H1 (cell line): ENCODE results near the gene FARSB. TPM values are rescaled to one million over a fixed set of nuclear protein-coding genes. Genes with fewer than 3 reads are reported as not detected.

Experiments
- CTCF ChIA-PET: fragments of 300-600 bp; sonication (Branson Sonifier 250); formaldehyde crosslinking; loops from one replicate; lab custom pipeline; 2021; ENCODE audit not compliant: partially characterized antibody; lab: Charles Lee
- POLR2A ChIA-PET: fragments of 300-600 bp; sonication (Branson Sonifier 250); formaldehyde crosslinking; loops from one replicate; lab custom pipeline; 2021; ENCODE audit warnings: inconsistent platforms; ENCODE audit not compliant: partially characterized antibody; lab: Charles Lee
- DNase-seq, 2 experiments: peaks; one replicate each; pipeline versions ENCODE4 v3.0.0 to v3.0.0-alpha.2; 2010 to 2022; ENCODE audit warnings: low spot score in 2 of 2, low read depth in 1 of 2, mixed read lengths in 1 of 2
- FAIRE-seq: peaks from 2 replicates; lab custom pipeline; 2011; peaks lifted over from hg19 to GRCh38; lab: Jason Lieb, UNC
- H2AFZ ChIP-seq: 2 replicates; pipeline ENCODE4 v1.8.1; 2012; ENCODE audit warnings: low read length, inconsistent platforms
- H2AK5ac ChIP-seq: 2 replicates; pipeline ENCODE4 v1.6.1; 2013; ENCODE audit warnings: low read depth, low read length
- H2BK120ac ChIP-seq: replicated peaks from 2 replicates; pipeline ENCODE3; 2013; ENCODE audit warnings: low read depth, low read length, inconsistent platforms
- H2BK12ac ChIP-seq: 2 replicates; pipeline ENCODE4 v1.6.1; 2013; ENCODE audit warnings: low read depth, low read length
- H2BK15ac ChIP-seq: 2 replicates; pipeline ENCODE4 v1.6.1; 2013; ENCODE audit warnings: low read length
- H2BK20ac ChIP-seq: 2 replicates; pipeline ENCODE4 v1.6.1; 2013; ENCODE audit warnings: low read length
- H2BK5ac ChIP-seq: 2 replicates; pipeline ENCODE4 v1.6.1; 2013; ENCODE audit warnings: low read depth, low read length
- H3K14ac ChIP-seq: 2 replicates; pipeline ENCODE4 v1.6.1; 2013; ENCODE audit warnings: inconsistent platforms; ENCODE audit not compliant: insufficient read length
- H3K18ac ChIP-seq: 2 replicates; pipeline ENCODE4 v1.6.1; 2013; ENCODE audit warnings: low read length; ENCODE audit errors: extremely low read depth
- H3K23ac ChIP-seq: 2 replicates; pipeline ENCODE4 v1.6.1; 2013; ENCODE audit warnings: inconsistent platforms; ENCODE audit not compliant: insufficient read length
- H3K23me2 ChIP-seq: 2 replicates; pipeline ENCODE4 v1.6.1; 2013; ENCODE audit warnings: low read depth, low read length
- H3K27ac ChIP-seq: 2 replicates; pipeline ENCODE4 v1.6.1; 2011; ENCODE audit warnings: low read depth, low read length, inconsistent platforms
- H3K27me3 ChIP-seq, 4 experiments: replicated peaks in 1 of 4; 1 replicate in 1 of 4; 2 replicates in 3 of 4; pipeline versions ENCODE4 v1.6.1 to v1.8.1; 2011 to 2013; ENCODE audit warnings: low read length in 3 of 4, mild to moderate bottlenecking in 3 of 4, inconsistent platforms in 2 of 4, mixed read lengths in 2 of 4, moderate library complexity in 1 of 4; ENCODE audit not compliant: control insufficient read depth in 3 of 4, insufficient read depth in 3 of 4; ENCODE audit errors: extremely low read depth in 1 of 4
- H3K36me3 ChIP-seq, 4 experiments: 2 replicates each; pipeline versions ENCODE4 v1.6.1 to v1.8.1; 2011 to 2013; ENCODE audit warnings: mild to moderate bottlenecking in 4 of 4, low read length in 3 of 4, moderate library complexity in 2 of 4, control low read depth in 1 of 4, inconsistent platforms in 1 of 4; ENCODE audit not compliant: insufficient read depth in 4 of 4, control insufficient read depth in 2 of 4
- H3K4ac ChIP-seq: replicated peaks from 2 replicates; pipeline ENCODE3; 2013; ENCODE audit warnings: low read length, low read depth, mixed read lengths, inconsistent platforms; ENCODE audit not compliant: insufficient read length
- H3K4me1 ChIP-seq, 4 experiments: replicated peaks in 1 of 4; 1 replicate in 1 of 4; 2 replicates in 3 of 4; pipeline versions ENCODE4 v1.6.1 to v1.8.1; 2011 to 2013; ENCODE audit warnings: low read length in 3 of 4, inconsistent platforms in 2 of 4, mixed read lengths in 1 of 4; ENCODE audit not compliant: insufficient read depth in 4 of 4, control insufficient read depth in 3 of 4
- H3K4me2 ChIP-seq, 2 experiments: 2 replicates each; pipeline versions ENCODE4 v1.6.1 to v1.8.1; 2011 to 2013; ENCODE audit warnings: low read depth in 2 of 2, low read length in 2 of 2, control low read depth in 1 of 2, inconsistent platforms in 1 of 2, mild to moderate bottlenecking in 1 of 2; ENCODE audit not compliant: insufficient read depth in 1 of 2
- H3K4me3 ChIP-seq, 4 experiments: fragments of 200-600, 300-600 bp in 1 of 4; sonication (generic), shearing (Covaris generic), sonication (Bioruptor Twin) in 1 of 4; 2 replicates each; pipeline versions ENCODE4 v1.5.1 to v1.8.1; 2011 to 2016; ENCODE audit warnings: low read length in 4 of 4, low read depth in 3 of 4, control low read depth in 2 of 4, inconsistent platforms in 2 of 4, mild to moderate bottlenecking in 2 of 4, mixed read lengths in 1 of 4, moderate library complexity in 1 of 4; ENCODE audit not compliant: insufficient read depth in 2 of 4; ENCODE audit errors: extremely low read depth in 1 of 4
- H3K56ac ChIP-seq: replicated peaks from 2 replicates; pipeline ENCODE3; 2013; ENCODE audit warnings: low read depth, mild to moderate bottlenecking, mixed read lengths, low read length, inconsistent platforms; ENCODE audit not compliant: insufficient read length
- H3K79me1 ChIP-seq: 2 replicates; pipeline ENCODE4 v1.6.1; 2013; ENCODE audit warnings: low read depth, low read length, control low read depth
- H3K79me2 ChIP-seq, 2 experiments: 2 replicates each; pipeline versions ENCODE4 v1.6.1 to v1.8.1; 2012 to 2013; ENCODE audit warnings: low read length in 2 of 2, mild to moderate bottlenecking in 2 of 2, inconsistent platforms in 1 of 2; ENCODE audit not compliant: insufficient read depth in 2 of 2, control insufficient read depth in 1 of 2
- H3K9ac ChIP-seq, 4 experiments: replicated peaks in 1 of 4; 1 replicate in 1 of 4; 2 replicates in 3 of 4; pipeline versions ENCODE4 v1.6.1 to v1.8.1; 2011 to 2013; ENCODE audit warnings: low read depth in 3 of 4, low read length in 3 of 4, control low read depth in 2 of 4, mild to moderate bottlenecking in 2 of 4, moderate library complexity in 2 of 4, inconsistent platforms in 1 of 4; ENCODE audit errors: extremely low read depth in 1 of 4
- H3K9me3 ChIP-seq, 2 experiments: 2 replicates each; pipeline versions ENCODE4 v1.6.1 to v1.8.1; 2012 to 2013; ENCODE audit warnings: mild to moderate bottlenecking in 2 of 2, moderate library complexity in 2 of 2, control low read depth in 1 of 2, inconsistent platforms in 1 of 2, low read depth in 1 of 2, low read length in 1 of 2, mixed read lengths in 1 of 2; ENCODE audit not compliant: insufficient read depth in 2 of 2
- H4K20me1 ChIP-seq, 2 experiments: replicated peaks in 1 of 2; 2 replicates each; pipeline versions ENCODE3 to v1.8.1; 2011 to 2013; ENCODE audit warnings: inconsistent platforms in 2 of 2, low read length in 2 of 2, mild to moderate bottlenecking in 1 of 2; ENCODE audit not compliant: insufficient read depth in 2 of 2, control insufficient read depth in 1 of 2
- H4K5ac ChIP-seq: 2 replicates; pipeline ENCODE4 v1.6.1; 2013; ENCODE audit warnings: low read length, low read depth, mixed read lengths, inconsistent platforms; ENCODE audit not compliant: insufficient read length
- H4K8ac ChIP-seq: 2 replicates; pipeline ENCODE4 v1.8.0; 2013; ENCODE audit warnings: mild to moderate bottlenecking, moderate library complexity, low read length, inconsistent platforms; ENCODE audit not compliant: insufficient read depth; ENCODE audit errors: extremely low read depth
- H4K91ac ChIP-seq: replicated peaks from 2 replicates; pipeline ENCODE3; 2013; ENCODE audit warnings: low read length, mixed read lengths, inconsistent platforms; ENCODE audit not compliant: insufficient read length
- CBX5 ChIP-seq: fragments of 300-800, 300-1000 bp; sonication (generic); IDR thresholded peaks from 2 replicates; pipeline ENCODE4 v1.7.1; 2016; ENCODE audit warnings: antibody characterized with exemption, low read length, low read depth
- HDAC2 ChIP-seq, 2 experiments: fragments of 300-600 bp in 1 of 2; sonication (generic) in 1 of 2; IDR thresholded peaks; 2 replicates each; pipeline ENCODE4 v1.6.1; 2011 to 2012; ENCODE audit warnings: low read depth in 2 of 2, low read length in 2 of 2, mild to moderate bottlenecking in 2 of 2, moderate library complexity in 2 of 2, borderline replicate concordance in 1 of 2, inconsistent platforms in 1 of 2
- WGBS, 2 experiments: shearing (Covaris generic) in 1 of 2; methylation state at CpG; one replicate each; pipeline versions ENCODE4 v1.1.6 to v1.1.7; 2013 to 2015; ENCODE audit warnings: low lambda C conversion rate in 2 of 2, mixed read lengths in 2 of 2, inconsistent platforms in 1 of 2, low coverage in 1 of 2, missing lambda C conversion rate in 1 of 2; ENCODE audit not compliant: insufficient replicate concordance in 2 of 2, insufficient coverage in 1 of 2, insufficient read length in 1 of 2; ENCODE audit errors: extremely low coverage in 1 of 2, missing lambda C conversion rate in 1 of 2; 5-methylcytosine and 5-hydroxymethylcytosine counted together
- polyA plus RNA-seq, 7 experiments: library from polyadenylated mRNA; depleted of rRNA in 3 of 7; stranded (reverse) in 5 of 7; unstranded in 2 of 7; fragments of >200 nt in 5 of 7; fragments of 200-250 nt in 2 of 7; gene quantifications; 1 replicate in 5 of 7; 2 replicates in 1 of 7; 4 replicates in 1 of 7; pipeline versions ENCODE4 v1.2.1 to v1.2.3, GENCODE V29; 2011 to 2013; ENCODE audit warnings: missing spikeins in 2 of 7, mixed read lengths in 2 of 7
- total RNA-seq: library from RNA; stranded (reverse); fragmentation: NEBNext Ultra II Directional; extraction: Animal tissue kit (Norgen Biotek cat#: 25700); gene quantifications from 2 replicates; pipeline ENCODE4 v1.2.1, GENCODE V29; 2021

The FARSB gene
- total and polyA plus RNA-seq, 2 of the 8 experiments (the other 6 are each of a cell fraction or from before 2014, with no cell fraction given): 21.0 to 37.9 TPM

DNA sequence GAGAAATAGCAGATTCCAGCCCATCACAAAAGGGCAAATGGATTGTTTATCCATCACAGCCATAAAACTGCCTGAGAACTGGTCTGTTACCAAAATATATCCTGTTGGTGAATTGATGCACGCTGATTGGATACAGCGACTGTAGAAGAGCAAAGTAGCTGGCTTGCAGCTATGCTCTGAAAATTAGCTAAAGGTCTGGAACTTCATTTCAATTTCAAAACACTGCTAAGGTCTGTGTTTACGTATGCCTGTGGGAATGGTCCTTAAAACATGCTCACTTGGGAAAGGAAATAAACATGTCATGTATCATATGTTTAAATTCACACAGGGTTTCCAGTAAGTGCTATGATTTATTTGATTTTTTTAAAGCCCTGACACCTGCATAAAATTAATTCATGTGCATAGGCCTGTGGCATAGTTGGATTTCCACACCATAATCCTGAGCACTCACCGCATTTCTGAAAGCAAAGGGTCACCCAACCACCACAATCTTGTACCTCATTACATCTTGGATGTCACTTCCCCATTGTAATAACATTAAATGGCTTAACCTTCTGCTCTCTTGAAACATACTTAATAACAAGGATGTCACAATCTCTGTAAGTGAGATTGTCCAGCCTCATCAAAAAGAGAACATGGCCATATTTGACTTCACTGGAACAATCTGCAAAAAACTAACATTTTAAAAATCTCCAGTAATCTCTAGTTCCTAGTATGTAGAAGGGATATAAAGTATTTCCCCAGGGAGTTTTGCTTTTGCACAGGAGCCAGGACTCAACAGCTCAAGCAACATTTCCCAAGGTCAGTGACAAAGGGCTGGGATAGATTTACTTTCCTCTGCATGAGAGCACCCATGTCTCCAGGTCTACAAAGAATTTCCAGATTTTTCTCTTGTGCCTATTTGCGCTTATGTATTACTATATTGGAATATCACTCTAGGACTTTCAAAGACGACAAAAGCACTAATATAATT lies 109.8 kb downstream of the FARSB start:
- Histone ChIP-seq H3K23ac (no peak overlapping the region), H3K79me1 (no peaks in the 10 kb centered on the region), H3K79me2 (no peaks in the 10 kb centered on the region), H4K91ac (no peak overlapping the region), H3K36me3 (no peaks in the 10 kb centered on the region), H2BK15ac (no peak overlapping the region), H3K4me1 (peaks cover 0 to 7% (median 3%) of the 10 kb centered on the region in 4 experiments; a peak in 3 of 7 replicates), H3K4ac (no peak overlapping the region), H2BK5ac (no peak overlapping the region), H2BK12ac (no peak overlapping the region), H3K27ac (no peak overlapping the region), H2BK20ac (no peak overlapping the region), H3K4me3 (no peak overlapping the region), H3K4me2 (no peak overlapping the region), H2BK120ac (no peak overlapping the region), H3K18ac (no peak overlapping the region), H3K9me3 (no peaks in the 10 kb centered on the region), H3K23me2 (no peaks in the 10 kb centered on the region)
- WGBS, 2 experiments: 79% methylated on average over 6 of the region's 6 CpGs; no CpG with 5 or more reads in 1 of the 2 experiments
- CTCF ChIA-PET: interaction anchor here (0.7 to 2.4 kb wide), 4 partner anchors 8 to 508 kb away, joined by 3 to 10 read pairs (median 4); no protein-coding TSS in a partner anchor
- TF ChIP-seq CBX5 (no peak), HDAC2 (IDR thresholded peaks at IDR 0.05; ENCODE audit: borderline replicate concordance in 1 of 2, low read depth in 2 of 2, low read length in 2 of 2) (no peak)
- TF ChIP-seq, all 59 proteins: peak for 0
- Histone ChIP-seq H3K14ac (no peak overlapping the region), H4K8ac (no peak overlapping the region), H3K27me3 (no peaks in the 10 kb centered on the region), H2AFZ (no peak overlapping the region), H2AK5ac (no peak overlapping the region), H4K5ac (no peak overlapping the region), H3K9ac (no peak overlapping the region), H3K56ac (no peak overlapping the region), H4K20me1 (no peaks in the 10 kb centered on the region)
- DNase-seq (no peak), FAIRE-seq (no peak)
- POLR2A ChIA-PET: no interaction called here
